MG63 (cell line): ENCODE measurements around the gene KLF7. TPM values are rescaled to one million over a fixed set of nuclear protein-coding genes. Genes with fewer than 3 reads are reported as not detected.
"Not testable (repeated sequence)": the region's sequence is repeated elsewhere in the genome, so short reads cannot be mapped to it uniquely, and the experiment has no call there.

Experiments used
- DNase-seq: peaks from one replicate; pipeline ENCODE4 v3.0.0-alpha.2; 2020
- H3K27me3 ChIP-seq: fragments of 250-450 bp; sonication (Bioruptor Pico); 2 replicates; pipeline ENCODE4 v1.5.1; 2020; ENCODE audit warnings: mild to moderate bottlenecking, moderate library complexity
- H3K36me3 ChIP-seq: fragments of 250-450 bp; sonication (Bioruptor Pico); 2 replicates; pipeline ENCODE4 v1.5.1; 2020; ENCODE audit warnings: mild to moderate bottlenecking, moderate library complexity
- H3K4me3 ChIP-seq: fragments of 250-450 bp; sonication (Bioruptor Pico); 2 replicates; pipeline ENCODE4 v1.5.1; 2020; ENCODE audit warnings: mild to moderate bottlenecking, moderate library complexity
- H3K9me3 ChIP-seq: fragments of 250-450 bp; sonication (Bioruptor Pico); 2 replicates; pipeline ENCODE4 v1.5.1; 2020; ENCODE audit warnings: mild to moderate bottlenecking, moderate library complexity
- total RNA-seq: library from RNA; depleted of rRNA; stranded (reverse); fragments of >200 nt; shearing (Covaris generic); gene quantifications from 2 replicates; pipeline ENCODE4 v1.2.3, GENCODE V29; 2014; ENCODE audit warnings: low replicate concordance; rRNA removed

The KLF7 gene
- total RNA-seq, 1 experiment from 2014 or later, result 7.2 TPM

GRCh38 chr2:207044379-207045362 lies 121.1 kb downstream of the KLF7 start:
- no peaks in the 10 kb centered on the region for H3K36me3 ChIP-seq
- H3K27me3 ChIP-seq, result no peaks in the 10 kb centered on the region
- H3K9me3 ChIP-seq, result no peaks in the 10 kb centered on the region
- no peak for DNase-seq
- H3K4me3 ChIP-seq, result no peak overlapping the region

- Histone ChIP-seq H3K36me3 (no peaks in the 10 kb centered on the region), H3K27me3 (no peaks in the 10 kb centered on the region)
- no peak for DNase-seq
Measured at GRCh38 chr2:207042841-207043240, 122.9 kb downstream of the KLF7 start.

GRCh38 chr2:207041786-207042554 lies 123.8 kb downstream of the KLF7 start:
- no peaks in the 10 kb centered on the region for H3K9me3 ChIP-seq
- no peaks in the 10 kb centered on the region for H3K27me3 ChIP-seq
- no peaks in the 10 kb centered on the region for H3K36me3 ChIP-seq
- H3K4me3 ChIP-seq, result peak overlapping the region; percentile 9; the same call in 1 of the 2 replicates
- no peak for DNase-seq

More at GRCh38 chr2:207042841-207043240, 122.9 kb downstream of the KLF7 start:
- H3K9me3 ChIP-seq, result no peaks in the 10 kb centered on the region
- no peak overlapping the region for H3K4me3 ChIP-seq

GRCh38 chr2:207041279-207041678 lies 124.5 kb downstream of the KLF7 start:
- no peaks in the 10 kb centered on the region for H3K27me3 ChIP-seq
- DNase-seq, result no peak
- H3K9me3 ChIP-seq, result no peaks in the 10 kb centered on the region
- H3K36me3 ChIP-seq, result no peaks in the 10 kb centered on the region
- no peak overlapping the region for H3K4me3 ChIP-seq

- no peak for DNase-seq
- Histone ChIP-seq H3K36me3 (no peaks in the 10 kb centered on the region), H3K27me3 (no peaks in the 10 kb centered on the region), H3K4me3 (no peak overlapping the region), H3K9me3 (no peaks in the 10 kb centered on the region)
Measured at GRCh38 chr2:207040696-207041095, 125.1 kb downstream of the KLF7 start.

- no peak for DNase-seq
Measured at GRCh38 chr2:207039225-207039624, 126.5 kb downstream of the KLF7 start.

GRCh38 chr2:207038299-207038698 lies 127.4 kb downstream of the KLF7 start:
- DNase-seq, result no peak
- no peaks in the 10 kb centered on the region for H3K27me3 ChIP-seq
- no peaks in the 10 kb centered on the region for H3K36me3 ChIP-seq
- H3K9me3 ChIP-seq, result no peaks in the 10 kb centered on the region
- no peak overlapping the region for H3K4me3 ChIP-seq

More at GRCh38 chr2:207039225-207039624, 126.5 kb downstream of the KLF7 start:
- no peaks in the 10 kb centered on the region for H3K9me3 ChIP-seq
- no peak overlapping the region for H3K4me3 ChIP-seq
- no peaks in the 10 kb centered on the region for H3K36me3 ChIP-seq
- H3K27me3 ChIP-seq, result no peaks in the 10 kb centered on the region

GRCh38 chr2:207037896-207038295 lies 127.9 kb downstream of the KLF7 start:
- DNase-seq, result no peak
- H3K27me3 ChIP-seq, result no peaks in the 10 kb centered on the region
- no peaks in the 10 kb centered on the region for H3K9me3 ChIP-seq
- no peak overlapping the region for H3K4me3 ChIP-seq
- H3K36me3 ChIP-seq, result no peaks in the 10 kb centered on the region

- H3K27me3 ChIP-seq, DNase-seq, H3K9me3 ChIP-seq, H3K4me3 ChIP-seq, H3K36me3 ChIP-seq: not testable (repeated sequence)
Measured at GRCh38 chr2:207037023-207037422, 128.7 kb downstream of the KLF7 start.

- Histone ChIP-seq H3K9me3 (no peaks in the 10 kb centered on the region; the same call in 1 of the 2 replicates), H3K27me3 (no peaks in the 10 kb centered on the region), H3K36me3 (no peaks in the 10 kb centered on the region), H3K4me3 (no peak overlapping the region)
- no peak for DNase-seq
Measured at GRCh38 chr2:207035875-207036274, 129.9 kb downstream of the KLF7 start.

GRCh38 chr2:207032490-207032889 lies 133.3 kb downstream of the KLF7 start:
- Histone ChIP-seq H3K4me3 (no peak overlapping the region), H3K27me3 (no peaks in the 10 kb centered on the region), H3K36me3 (no peaks in the 10 kb centered on the region), H3K9me3 (no peaks in the 10 kb centered on the region; the same call in 1 of the 2 replicates)
- no peak for DNase-seq

Other genes with a start within 250 kb of the KLF7 start
- gene CPO, start 226.4 kb downstream of the KLF7 start, total RNA-seq, result not detected in 2 replicates